Measurements from ENCODE around the gene C3orf20. TPM values are rescaled to one million over a fixed set of nuclear protein-coding genes. Genes with fewer than 3 reads are reported as not detected.

The C3orf20 gene
- not detected for total RNA-seq

DNA sequence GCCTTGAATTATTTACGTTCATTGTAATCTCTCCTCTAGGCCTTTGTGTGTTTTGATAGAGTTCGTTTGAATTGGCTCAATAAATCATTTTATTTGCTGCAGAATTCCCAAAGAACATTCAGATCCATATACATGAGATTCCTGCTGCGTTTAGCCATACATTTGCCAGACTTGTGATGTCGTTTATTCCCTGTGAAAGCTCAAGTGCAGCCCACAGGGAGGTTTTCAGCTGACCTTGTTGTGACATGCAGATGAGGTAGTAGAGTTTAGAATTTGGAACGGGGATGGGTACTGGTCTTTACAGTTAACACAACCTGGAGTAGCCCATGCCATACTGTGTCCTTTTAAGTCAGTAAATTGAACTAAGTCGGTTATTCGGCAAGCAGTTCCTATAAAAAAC lies at the start of gene C3orf20:
C3orf20 (plus strand) TSS at position 301 of the 400 bp plus-strand sequence. CDS start 7,573 bp downstream, outside the sequence.
- DNase-seq, result no peak

DNA sequence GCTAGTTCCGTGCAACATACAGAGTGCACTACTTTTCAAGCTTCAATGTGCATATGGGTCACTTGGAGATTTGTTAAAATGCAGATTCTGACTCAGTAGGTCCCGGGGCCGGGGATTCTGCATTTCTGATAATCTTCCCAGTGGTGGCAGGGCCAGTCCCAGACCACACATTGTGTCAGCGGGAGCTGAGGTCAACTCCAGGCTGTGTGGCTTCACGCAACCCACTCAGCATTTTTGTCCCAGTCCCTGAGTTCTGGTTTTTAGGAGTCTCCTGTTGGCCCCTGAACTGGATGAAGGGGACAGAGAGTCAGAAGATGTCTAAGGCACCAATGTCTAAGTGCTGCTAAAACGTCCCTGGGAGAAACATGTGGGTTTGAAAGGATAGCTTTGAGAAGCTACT lies 49.5 kb upstream of the C3orf20 start:
- DNase-seq, result no peak

GRCh38 chr3:14627815-14628214 lies 47.1 kb upstream of the C3orf20 start:
- no peak for DNase-seq

- DNase-seq, result no peak
Observed at GRCh38 chr3:14628406-14628805, 46.5 kb upstream of the C3orf20 start.

DNA sequence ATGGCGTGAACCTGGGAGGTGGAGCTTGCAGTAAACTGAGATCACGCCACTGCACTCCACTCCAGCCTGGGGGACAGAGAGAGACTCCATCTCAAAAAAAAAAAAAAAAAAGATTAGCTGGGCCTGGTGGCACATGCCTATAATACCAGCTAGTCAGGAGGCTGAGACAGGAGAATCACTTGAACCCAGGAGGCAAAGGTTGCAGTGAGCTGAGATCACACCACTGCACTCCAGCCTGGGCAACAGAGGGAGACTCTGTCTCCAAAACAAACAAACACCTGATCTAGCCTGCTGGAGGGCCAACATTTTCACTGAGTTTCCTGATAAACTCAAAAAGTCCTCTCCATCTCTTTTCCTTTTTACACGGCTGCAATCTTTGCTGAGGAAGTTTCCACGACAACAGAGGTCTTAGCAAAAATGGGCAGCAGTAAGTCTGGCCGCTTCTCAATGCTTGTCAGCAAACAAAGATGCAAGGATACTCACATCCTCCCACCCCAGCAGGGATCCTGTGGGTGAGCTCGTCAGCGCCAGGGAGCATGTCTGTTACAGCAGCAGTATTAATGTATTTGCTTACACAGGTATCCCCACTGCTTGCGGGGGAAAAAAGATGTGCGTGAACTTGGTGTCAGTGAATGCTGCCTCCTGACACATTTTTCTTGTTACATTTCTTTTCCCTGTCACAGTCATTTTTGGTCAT lies 44.4 kb upstream of the C3orf20 start:
- no peak for DNase-seq

DNA sequence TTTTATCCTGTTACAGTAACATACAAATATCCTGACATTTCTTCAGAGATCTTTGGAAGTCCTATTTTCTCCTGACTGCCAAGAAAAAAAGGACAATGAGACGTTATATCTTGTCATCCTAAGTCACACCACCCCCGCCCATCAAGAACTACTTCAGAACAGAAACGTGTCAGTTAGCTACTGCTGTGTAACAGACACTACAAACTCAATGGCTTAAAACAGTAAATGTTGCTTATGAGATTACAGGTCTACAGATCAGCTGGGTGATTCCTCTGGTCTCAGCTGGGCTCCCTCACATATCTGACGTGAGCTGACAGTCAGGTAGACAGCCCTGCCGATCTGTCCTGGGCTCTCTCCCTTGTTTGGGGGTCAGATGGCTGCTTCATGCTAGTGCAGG lies 43.8 kb upstream of the C3orf20 start:
- no peak for DNase-seq

DNA sequence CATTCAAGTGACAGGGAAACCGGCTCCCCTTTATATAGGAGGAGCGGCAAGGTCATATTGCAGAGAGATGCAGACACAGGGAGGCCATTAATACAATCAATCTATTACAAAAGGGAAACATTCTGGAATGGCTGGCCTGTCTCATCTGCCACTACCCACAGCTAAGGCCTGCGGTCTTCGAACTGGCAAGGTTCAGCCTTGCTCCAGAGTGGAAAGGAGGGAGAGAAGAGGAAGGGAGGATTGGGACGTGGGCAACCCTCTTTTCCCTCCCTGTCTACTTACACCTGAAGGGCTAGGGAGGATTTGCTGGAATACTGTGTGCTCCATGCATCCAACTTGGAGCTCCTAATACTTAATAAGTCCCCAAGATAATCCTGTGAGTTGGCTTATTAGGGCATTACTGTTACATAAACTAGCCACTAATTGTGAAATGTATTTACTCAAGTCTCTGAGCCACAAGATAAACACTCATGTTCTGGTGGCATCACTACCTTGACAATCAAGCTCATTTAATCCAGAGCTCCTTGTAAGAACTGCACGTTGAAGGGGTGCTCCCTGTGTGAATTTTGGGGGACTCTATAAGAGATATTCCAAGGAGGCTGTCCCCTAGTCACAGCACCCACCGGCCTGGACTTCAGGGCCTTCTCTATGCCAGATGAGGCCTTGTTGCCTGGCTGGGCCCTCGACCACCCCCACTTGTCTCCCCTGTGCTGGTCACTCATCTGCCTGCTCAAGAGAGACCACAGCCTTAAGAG lies 43.1 kb upstream of the C3orf20 start:
- DNase-seq, result no peak

- no peak for DNase-seq
Observed at GRCh38 chr3:14632442-14632930, 42.5 kb upstream of the C3orf20 start.

GRCh38 chr3:14633417-14633816 lies 41.5 kb upstream of the C3orf20 start:
- DNase-seq, result no peak

GRCh38 chr3:14633819-14634424 lies 41.0 kb upstream of the C3orf20 start:
- DNase-seq, result no peak

DNA sequence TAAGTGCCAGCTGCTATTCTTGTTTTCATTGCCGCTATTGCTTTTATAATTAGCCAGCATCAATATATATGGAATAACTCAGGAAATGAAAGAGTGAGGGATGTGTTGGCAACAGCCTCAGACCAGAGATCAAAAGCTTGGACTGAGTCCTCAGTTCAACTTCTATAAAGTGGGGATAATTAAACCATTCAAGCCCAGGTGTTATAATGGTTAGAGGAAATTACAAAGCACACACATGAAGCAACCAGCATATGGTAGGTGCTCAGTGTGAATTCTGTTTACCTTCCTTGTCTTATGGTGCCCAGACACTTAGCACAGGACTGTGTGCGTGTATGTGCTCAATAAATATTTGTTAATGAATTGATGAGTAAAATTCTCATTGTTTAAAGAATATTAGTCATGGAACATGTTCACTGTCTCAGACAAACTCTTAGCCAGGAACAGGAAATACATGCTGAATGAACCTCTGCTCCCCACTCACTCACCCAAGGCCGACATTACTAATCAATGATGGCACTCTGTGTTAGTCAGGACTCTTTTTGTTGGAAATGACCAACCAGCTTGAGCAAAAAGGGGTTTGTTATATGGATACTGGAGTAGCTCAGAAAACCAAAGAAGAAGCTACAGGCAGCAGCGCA lies 40.1 kb upstream of the C3orf20 start:
- DNase-seq, result no peak

DNA sequence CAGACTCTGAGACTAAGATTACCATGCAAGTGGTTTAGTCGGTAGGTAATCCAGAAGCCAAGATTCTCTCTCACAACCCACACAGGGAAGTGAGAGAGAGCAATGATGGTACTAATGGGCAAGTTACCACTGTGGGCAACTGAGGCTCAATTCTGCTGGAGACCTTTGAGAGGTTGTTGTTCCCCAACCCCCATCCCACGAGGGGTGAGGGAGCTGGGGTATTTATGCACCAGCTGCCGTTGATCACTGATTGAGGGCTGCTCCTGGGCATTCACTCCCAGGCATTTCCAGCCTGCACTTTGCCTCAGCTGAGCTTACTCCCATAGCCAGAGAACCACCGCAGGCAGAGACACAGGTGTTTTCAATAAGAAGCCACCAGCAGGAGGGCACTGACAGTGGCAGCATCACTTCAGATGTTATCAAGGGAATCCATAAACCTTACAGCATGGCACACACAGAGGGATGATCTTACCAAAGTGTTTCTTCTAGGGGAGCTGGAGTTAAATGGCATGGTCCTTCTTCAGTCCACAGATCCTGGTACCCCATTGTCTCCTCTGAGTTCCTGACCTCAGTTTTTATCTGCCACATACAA lies 38.3 kb upstream of the C3orf20 start:
- no peak for DNase-seq

DNA sequence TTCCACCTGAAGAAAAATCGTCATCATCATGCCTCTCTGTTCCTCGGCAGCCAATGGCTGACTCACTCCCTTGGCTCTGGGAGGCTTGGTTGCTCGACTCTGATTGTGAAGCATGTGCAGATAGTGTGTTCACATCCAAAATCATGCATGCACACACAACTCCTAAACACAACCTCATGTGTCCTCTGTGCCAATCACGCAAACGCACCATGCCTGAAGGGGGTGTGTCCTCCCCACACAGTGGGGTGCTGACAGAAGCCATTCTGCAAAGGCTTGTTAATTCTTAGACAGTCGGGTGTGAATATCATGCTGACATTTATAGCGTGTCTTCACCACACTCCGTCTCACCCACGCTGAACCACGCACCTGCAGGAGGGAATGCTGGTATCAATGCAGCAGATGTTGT lies 34.8 kb upstream of the C3orf20 start:
- DNase-seq, result no peak

- no peak for DNase-seq
Observed at GRCh38 chr3:14640734-14641133, 34.2 kb upstream of the C3orf20 start.

- no peak for DNase-seq
Observed at GRCh38 chr3:14641346-14641745, 33.6 kb upstream of the C3orf20 start.

GRCh38 chr3:14645453-14645852 lies 29.5 kb upstream of the C3orf20 start:
- no peak for DNase-seq

GRCh38 chr3:14646131-14646573 lies 28.8 kb upstream of the C3orf20 start:
- DNase-seq, result no peak

DNA sequence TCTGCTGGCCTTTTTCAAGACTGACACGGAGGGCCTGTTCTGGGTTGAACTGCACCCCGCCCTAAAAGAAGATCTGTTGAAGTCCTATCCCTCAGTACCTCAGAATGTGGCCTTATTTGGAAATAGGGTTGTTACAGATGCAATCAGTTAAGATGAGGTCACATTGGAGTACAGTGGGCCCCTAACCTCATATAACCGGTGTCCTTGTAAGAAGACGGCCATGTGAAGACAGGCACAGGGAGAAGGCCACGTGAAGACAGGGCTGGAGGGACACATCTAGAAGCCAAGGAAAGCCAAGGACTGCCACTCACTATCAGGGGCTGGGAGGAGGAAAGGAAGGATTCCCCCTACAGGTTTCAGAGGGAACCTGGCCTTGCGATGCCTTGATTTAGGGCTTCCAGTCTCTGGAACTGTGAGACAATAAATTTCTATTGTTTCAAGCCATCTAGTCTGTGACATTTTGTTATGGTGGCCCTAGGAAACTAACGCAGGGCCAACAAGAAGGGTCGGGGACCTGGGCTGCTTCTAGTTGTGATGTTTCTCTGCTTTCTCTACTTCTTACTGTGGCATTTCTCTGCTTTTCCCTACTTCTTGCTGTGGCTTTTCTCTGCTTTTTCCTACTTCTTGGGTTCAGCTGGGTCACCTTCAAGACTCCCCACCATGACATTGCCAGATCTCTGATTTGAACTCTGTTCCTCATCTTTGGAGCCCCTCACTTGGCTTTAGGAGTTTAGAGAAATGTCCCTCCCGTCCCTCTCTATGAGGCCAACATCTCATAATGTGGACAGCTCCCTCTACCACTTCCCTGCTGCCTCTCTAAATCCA lies 28.1 kb upstream of the C3orf20 start:
- DNase-seq, result no peak

DNA sequence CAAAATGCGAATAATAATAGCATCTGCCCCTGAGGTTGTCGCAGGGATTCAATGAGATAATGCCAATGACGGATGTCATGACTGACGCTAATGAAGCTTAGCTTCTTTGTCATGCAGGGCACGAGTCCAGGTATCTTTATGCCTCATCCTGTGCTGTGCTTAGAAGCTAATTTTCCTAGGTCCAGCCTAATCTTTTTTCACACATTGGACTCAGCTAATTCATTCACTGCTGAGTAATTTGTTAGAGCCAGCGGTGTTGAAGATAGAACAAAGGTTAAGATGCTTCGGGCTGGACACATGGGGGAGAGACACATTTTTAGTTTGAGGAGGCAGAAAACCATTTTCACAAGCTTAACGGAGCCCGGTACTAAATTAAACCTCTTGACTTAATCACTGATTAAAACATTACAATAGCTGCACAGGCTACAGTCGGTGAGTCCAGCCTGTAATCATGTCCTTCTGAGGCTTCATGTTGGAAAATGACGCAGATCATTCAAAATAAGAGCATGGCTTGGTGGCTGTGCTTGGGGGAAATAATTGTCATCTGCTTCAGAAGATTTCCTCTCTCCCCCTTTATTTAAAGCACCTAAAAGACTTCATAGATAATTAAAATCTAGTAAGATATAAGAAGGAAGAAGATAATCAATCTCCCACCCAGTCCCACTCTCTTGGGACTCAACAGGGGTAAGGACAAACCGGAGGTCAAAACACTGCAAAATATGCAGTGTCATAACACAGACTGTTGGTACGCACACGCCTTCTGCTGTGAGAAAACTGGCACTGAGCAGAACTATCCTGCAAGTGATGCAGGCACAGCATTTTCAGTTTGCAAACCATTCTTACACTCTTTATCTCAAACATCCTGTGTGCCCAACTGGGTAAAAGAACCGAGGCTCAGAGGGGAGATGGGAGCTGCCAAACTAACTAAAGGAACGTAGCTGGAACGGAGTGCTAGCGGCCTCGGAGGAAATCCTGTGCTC lies 26.7 kb upstream of the C3orf20 start:
- no peak for DNase-seq

DNA sequence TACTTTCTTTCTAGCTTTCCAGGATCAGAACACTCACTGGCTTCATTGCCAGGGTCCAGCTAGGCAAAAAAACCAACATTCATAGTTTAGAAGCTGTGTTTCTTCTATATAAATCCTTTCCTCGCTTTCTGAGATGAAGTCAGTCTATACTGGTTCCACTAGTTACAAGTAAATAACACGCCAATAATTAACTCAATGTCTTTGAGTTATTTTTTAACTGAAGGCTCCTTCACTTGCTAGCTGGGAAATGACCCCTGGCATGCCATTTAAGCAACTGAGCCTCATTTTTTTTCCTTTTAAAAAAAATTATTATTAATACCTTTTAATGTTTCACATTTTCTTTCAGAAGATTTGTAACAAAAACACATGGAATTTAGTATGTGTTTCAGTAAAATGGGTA lies 25.5 kb upstream of the C3orf20 start:
- DNase-seq, result no peak

Data from skin of body (tissue), 2 donors.